HG03354 (cell line): ENCODE results near the gene PTPRF.

Source experiments
- ATAC-seq: cut with Tn5 transposase; IDR thresholded peaks from one replicate; pipeline ENCODE4 v1.9.1; 2021; ENCODE audit warnings: mild to moderate bottlenecking; ENCODE audit not compliant: unreplicated experiment, poor library complexity, severe bottlenecking

Gene PTPRF

GRCh38 chr1:43511394-43511793, 19.3 kb upstream of the PTPRF start:
- ATAC-seq = no peak

GRCh38 chr1:43512133-43512532, 18.6 kb upstream of the PTPRF start:
- ATAC-seq = no peak

GRCh38 chr1:43512681-43513080, 18.0 kb upstream of the PTPRF start:
- ATAC-seq = no peak

GRCh38 chr1:43513471-43514173, 17.1 kb upstream of the PTPRF start:
- ATAC-seq = no peak

GRCh38 chr1:43518935-43519686, 11.6 kb upstream of the PTPRF start:
- ATAC-seq = no peak

- ATAC-seq = no peak
Observed at GRCh38 chr1:43520100-43520778, 10.4 kb upstream of the PTPRF start.

GRCh38 chr1:43521078-43521477, 9.6 kb upstream of the PTPRF start:
- no peak for ATAC-seq

GRCh38 chr1:43521756-43522155, 8.9 kb upstream of the PTPRF start:
- no peak for ATAC-seq

GRCh38 chr1:43522431-43522775, 8.3 kb upstream of the PTPRF start:
- no peak for ATAC-seq

- no peak for ATAC-seq
Observed at GRCh38 chr1:43522776-43523480, 7.8 kb upstream of the PTPRF start.

GRCh38 chr1:43524804-43525203, 5.9 kb upstream of the PTPRF start:
- no peak for ATAC-seq

- no peak for ATAC-seq
Observed at GRCh38 chr1:43526002-43526401, 4.7 kb upstream of the PTPRF start.

GRCh38 chr1:43527111-43527878, 3.4 kb upstream of the PTPRF start:
- no peak for ATAC-seq

GRCh38 chr1:43529206-43529731, 1.4 kb upstream of the PTPRF start:
- no peak for ATAC-seq

- ATAC-seq = no peak
Observed at GRCh38 chr1:43531107-43531905, 623 bp downstream of the PTPRF start.

- ATAC-seq = no peak
Observed at GRCh38 chr1:43531906-43532584, 1.4 kb downstream of the PTPRF start.

- ATAC-seq = no peak
Observed at GRCh38 chr1:43532716-43533115, 2.0 kb downstream of the PTPRF start.

GRCh38 chr1:43533584-43533983, 2.9 kb downstream of the PTPRF start:
- no peak for ATAC-seq
